Kidney (tissue), 14 donors: ENCODE data around the gene OR2S2. TPM values are rescaled to one million over a fixed set of nuclear protein-coding genes. Genes with fewer than 3 reads are reported as not detected.
A peak's percentile ranks its signal among the peaks of the same experiment; 100 is the strongest.

Experiments used
- DNase-seq, 5 donors: peaks; one replicate each; pipeline ENCODE4 v3.0.0-alpha.2; 2013 to 2020
- FAIRE-seq: peaks from 2 replicates; lab custom pipeline; 2012; peaks lifted over from hg19 to GRCh38; lab: Jason Lieb, UNC
- H3K27ac ChIP-seq, 2 donors: one replicate each; pipeline ENCODE4 v1.7.0; 2013; ENCODE audit warnings: low read depth in 2 of 2, low read length in 2 of 2, inconsistent platforms in 1 of 2
- H3K27me3 ChIP-seq: one replicate; pipeline ENCODE4 v1.7.1; 2013; ENCODE audit warnings: low read length, inconsistent platforms; ENCODE audit not compliant: control insufficient read depth, insufficient read depth
- H3K36me3 ChIP-seq, 3 donors: one replicate each; pipeline versions ENCODE4 v1.7.0 to v1.7.1; 2013; ENCODE audit warnings: low read length in 3 of 3, control low read depth in 1 of 3, inconsistent platforms in 1 of 3; ENCODE audit not compliant: insufficient read depth in 3 of 3, control insufficient read depth in 2 of 3
- H3K4me1 ChIP-seq, 3 donors: one replicate each; pipeline versions ENCODE4 v1.7.0 to v1.7.1; 2013; ENCODE audit warnings: low read length in 3 of 3, inconsistent platforms in 1 of 3, low read depth in 1 of 3; ENCODE audit not compliant: control insufficient read depth in 2 of 3, insufficient read depth in 2 of 3
- H3K4me3 ChIP-seq, 3 donors: one replicate each; pipeline versions ENCODE4 v1.7.0 to v1.8.1; 2013; ENCODE audit warnings: low read length in 3 of 3, control low read depth in 1 of 3, inconsistent platforms in 1 of 3
- H3K9ac ChIP-seq, 3 donors: one replicate each; pipeline versions ENCODE4 v1.7.0 to v1.7.1; 2013; ENCODE audit warnings: low read length in 3 of 3, control low read depth in 1 of 3, inconsistent platforms in 1 of 3
- H3K9me3 ChIP-seq, 3 donors: one replicate each; pipeline versions ENCODE4 v1.7.0 to v1.7.1; 2013; ENCODE audit warnings: low read length in 3 of 3, control low read depth in 1 of 3, inconsistent platforms in 1 of 3; ENCODE audit not compliant: control insufficient read depth in 2 of 3, insufficient read depth in 1 of 3
- CTCF ChIP-seq: IDR thresholded peaks from 3 replicates; pipeline ENCODE4 v1.5.1; 2012; ENCODE audit warnings: mild to moderate bottlenecking, moderate library complexity, borderline replicate concordance; ENCODE audit not compliant: insufficient read depth; ENCODE audit errors: extremely low read depth
- intact Hi-C: fragments of 100-400 bp; cut with DNase I; formaldehyde crosslinking; loops from one replicate; pipeline ENCODE4 v1.11.1; 2022
- polyA plus RNA-seq: library from polyadenylated mRNA; stranded (reverse); fragments of 350-450 nt; fragmentation: Illumina TruSeq; extraction: RNeasy Lipid Tissue Mini Kit (QIAGEN cat#74804); gene quantifications from one replicate; pipeline ENCODE4 v1.2.3, GENCODE V29; 2014; ENCODE audit warnings: low read depth, low replicate concordance; ENCODE audit not compliant: insufficient read depth
- total RNA-seq: library from RNA; stranded (reverse); fragmentation: NEBNext Ultra II Directional; extraction: Animal tissue kit (Norgen Biotek cat#: 25700); gene quantifications from one replicate; pipeline ENCODE4 v1.2.1, GENCODE V29; 2021
- donor health status: control.
- donor health status: control.
- donor health status: control.
- donor health status: control.
- donor health status: control.
- donor health status: DM: yes; HTN: yes; CAD: no.
- donor health status: Normal renal cell carcinoma (clear cell type).

Gene OR2S2
- total and polyA plus RNA-seq, 2 donors from 2014 or later = not detected

GRCh38 chr9:35929453-35929718 lies 28.6 kb downstream of the OR2S2 start:
- intact Hi-C loops = no loop called here
- Histone ChIP-seq H3K4me3 (no peak overlapping the region), H3K27ac (peak overlapping the region in 1 of 2 donors; percentile 84), H3K9ac (no peak overlapping the region), H3K9me3 (no peaks in the 10 kb centered on the region), H3K4me1 (peaks cover 0 to 10% (median under 1%) of the 10 kb centered on the region in 3 donors), H3K27me3 (no peaks in the 10 kb centered on the region), H3K36me3 (no peaks in the 10 kb centered on the region)
- no peak for TF ChIP-seq CTCF
- DNase-seq (no peak), FAIRE-seq (no peak)

- no peak for TF ChIP-seq CTCF
- H3K9ac ChIP-seq = no peak overlapping the region
- H3K4me3 ChIP-seq = peak overlapping the region in 1 of 3 donors; percentile 52
- intact Hi-C loops = no loop called here
- no peak for DNase-seq
- no peaks in the 10 kb centered on the region for H3K9me3 ChIP-seq
- H3K4me1 ChIP-seq = peaks cover 0 to 15% (median 6%) of the 10 kb centered on the region in 3 donors
- FAIRE-seq = no peak
- peak overlapping the region in 1 of 2 donors; percentile 84 for H3K27ac ChIP-seq
- no peaks in the 10 kb centered on the region for H3K27me3 ChIP-seq
- H3K36me3 ChIP-seq = no peaks in the 10 kb centered on the region
Observed at GRCh38 chr9:35928591-35929452, 29.1 kb downstream of the OR2S2 start.

DNA sequence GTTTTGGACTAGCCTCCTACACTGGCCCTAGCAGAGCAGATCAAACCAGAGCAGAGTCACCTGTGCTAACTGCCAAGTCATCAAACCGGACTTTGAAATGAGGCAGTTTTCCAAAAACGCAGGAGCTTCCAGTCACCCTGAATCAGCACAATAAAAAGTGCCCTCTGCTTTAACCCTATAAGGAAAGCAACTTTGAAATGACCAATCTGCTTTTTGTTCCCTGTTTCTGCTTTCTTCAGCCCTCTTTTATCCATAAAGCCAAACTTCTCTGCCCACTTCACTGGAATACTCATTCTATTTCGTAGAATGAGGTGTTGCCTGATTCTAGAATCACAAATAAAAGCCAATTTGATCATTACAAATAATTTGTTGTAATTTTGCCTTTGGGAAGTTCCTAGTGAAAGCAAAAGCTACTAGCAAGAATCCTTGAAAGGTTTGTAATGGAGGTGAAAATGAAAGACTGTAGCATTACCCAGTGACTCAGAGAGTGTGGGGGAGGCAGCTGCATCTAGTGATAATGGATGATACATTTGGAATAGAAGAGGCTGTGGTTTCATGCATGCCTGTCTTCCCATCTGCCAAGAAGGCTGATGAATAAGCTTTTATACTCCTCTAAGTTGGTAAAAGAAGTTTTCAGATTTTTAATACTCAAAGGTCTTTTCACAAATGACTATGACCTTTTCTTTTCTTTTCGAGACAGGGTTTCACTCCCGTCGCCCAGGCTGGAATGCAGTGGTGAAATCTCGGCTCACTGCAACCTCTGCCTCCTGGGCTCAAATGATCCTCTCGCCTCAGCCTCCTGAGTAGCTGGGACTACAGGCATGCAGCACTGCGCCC lies 33.8 kb downstream of the OR2S2 start:
- H3K4me1 ChIP-seq = peaks cover 4 to 37% (median 17%) of the 10 kb centered on the region in 3 donors
- no peak overlapping the region for H3K9ac ChIP-seq
- no peaks in the 10 kb centered on the region for H3K36me3 ChIP-seq
- H3K27ac ChIP-seq = peak overlapping the region; percentile 72 to 93
- DNase-seq (peak in 3 of 5 donors; percentile 51 to 80 (median 74)), FAIRE-seq (peak; percentile 71)
- H3K27me3 ChIP-seq = no peaks in the 10 kb centered on the region
- TF ChIP-seq CTCF = no peak
- H3K4me3 ChIP-seq = no peak overlapping the region
- no peaks in the 10 kb centered on the region for H3K9me3 ChIP-seq
- intact Hi-C loops = no loop called here
